Stimulated activated naive CD8-positive, alpha-beta T cell treated with anti-CD3 and anti-CD28 coated beads, Interleukin-15, amount 100 ng/mL, for 72 hours (primary cell): ENCODE data around the gene NLRP13.

Experiments used
- ATAC-seq: fragments of 150-1000 bp; cut with Tn5 transposase; 2 replicates; pipeline ENCODE4 v1.10.0; 2021; ENCODE audit warnings: mild to moderate bottlenecking, moderate library complexity
- DNase-seq, 2 donors: peaks; one replicate each; pipeline ENCODE4 v3.0.0; 2021 to 2022
- H3K27ac Mint-ChIP-seq, 2 donors: one replicate each; pipeline ENCODE4 v1.8.0; 2022; ENCODE audit warnings: mild to moderate bottlenecking in 2 of 2, mixed read lengths in 2 of 2, moderate library complexity in 2 of 2
- H3K27me3 Mint-ChIP-seq: one replicate; pipeline ENCODE4 v1.8.0; 2022; ENCODE audit warnings: mixed read lengths
- H3K4me1 Mint-ChIP-seq: one replicate; pipeline ENCODE4 v1.8.0; 2022; ENCODE audit warnings: mild to moderate bottlenecking, mixed read lengths
- H3K4me3 Mint-ChIP-seq, 2 donors: one replicate each; pipeline ENCODE4 v1.8.0; 2022; ENCODE audit warnings: mild to moderate bottlenecking in 2 of 2, mixed read lengths in 2 of 2, moderate library complexity in 1 of 2
- H3K9me3 Mint-ChIP-seq, 2 donors: one replicate each; pipeline ENCODE4 v1.8.0; 2022; ENCODE audit warnings: mixed read lengths in 2 of 2

NLRP13 gene

GRCh38 chr19:55913643-55914268 is 18.4 kb downstream of the NLRP13 start:
- H3K9me3 Mint-ChIP-seq = peaks cover 28 to 51% of the 10 kb centered on the region in 2 donors
- no peaks in the 10 kb centered on the region for H3K4me1 Mint-ChIP-seq
- H3K4me3 Mint-ChIP-seq = no peak overlapping the region
- H3K27ac Mint-ChIP-seq = no peak overlapping the region
- no peak for ATAC-seq
- DNase-seq = no peak
- H3K27me3 Mint-ChIP-seq = peaks cover 9% of the 10 kb centered on the region

GRCh38 chr19:55912916-55913315 is 19.2 kb downstream of the NLRP13 start:
- Mint-ChIP-seq H3K27me3 (peaks cover 9% of the 10 kb centered on the region), H3K4me1 (no peaks in the 10 kb centered on the region), H3K27ac (no peak overlapping the region), H3K4me3 (no peak overlapping the region), H3K9me3 (peaks cover 20 to 49% of the 10 kb centered on the region in 2 donors)
- ATAC-seq = no peak
- DNase-seq = no peak

GRCh38 chr19:55909801-55910200 is 22.3 kb downstream of the NLRP13 start:
- Mint-ChIP-seq H3K9me3 (peaks cover 7 to 21% of the 10 kb centered on the region in 2 donors), H3K4me3 (no peak overlapping the region), H3K4me1 (no peaks in the 10 kb centered on the region), H3K27me3 (peaks cover 9% of the 10 kb centered on the region), H3K27ac (no peak overlapping the region)
- ATAC-seq (no peak), DNase-seq (no peak)

- no peak for ATAC-seq
- H3K27ac Mint-ChIP-seq = no peak overlapping the region
- H3K9me3 Mint-ChIP-seq = peaks cover 5 to 31% of the 10 kb centered on the region in 2 donors
- H3K4me1 Mint-ChIP-seq = no peaks in the 10 kb centered on the region
- peaks cover 9% of the 10 kb centered on the region for H3K27me3 Mint-ChIP-seq
- no peak overlapping the region for H3K4me3 Mint-ChIP-seq
- DNase-seq = no peak
Measured at GRCh38 chr19:55907746-55908145, 24.4 kb downstream of the NLRP13 start.

GRCh38 chr19:55907286-55907685 is 24.9 kb downstream of the NLRP13 start:
- Mint-ChIP-seq H3K27me3 (peaks cover 9% of the 10 kb centered on the region), H3K4me3 (no peak overlapping the region), H3K27ac (no peak overlapping the region), H3K4me1 (no peaks in the 10 kb centered on the region), H3K9me3 (peaks cover 5 to 31% of the 10 kb centered on the region in 2 donors)
- ATAC-seq = no peak
- DNase-seq = no peak

DNA sequence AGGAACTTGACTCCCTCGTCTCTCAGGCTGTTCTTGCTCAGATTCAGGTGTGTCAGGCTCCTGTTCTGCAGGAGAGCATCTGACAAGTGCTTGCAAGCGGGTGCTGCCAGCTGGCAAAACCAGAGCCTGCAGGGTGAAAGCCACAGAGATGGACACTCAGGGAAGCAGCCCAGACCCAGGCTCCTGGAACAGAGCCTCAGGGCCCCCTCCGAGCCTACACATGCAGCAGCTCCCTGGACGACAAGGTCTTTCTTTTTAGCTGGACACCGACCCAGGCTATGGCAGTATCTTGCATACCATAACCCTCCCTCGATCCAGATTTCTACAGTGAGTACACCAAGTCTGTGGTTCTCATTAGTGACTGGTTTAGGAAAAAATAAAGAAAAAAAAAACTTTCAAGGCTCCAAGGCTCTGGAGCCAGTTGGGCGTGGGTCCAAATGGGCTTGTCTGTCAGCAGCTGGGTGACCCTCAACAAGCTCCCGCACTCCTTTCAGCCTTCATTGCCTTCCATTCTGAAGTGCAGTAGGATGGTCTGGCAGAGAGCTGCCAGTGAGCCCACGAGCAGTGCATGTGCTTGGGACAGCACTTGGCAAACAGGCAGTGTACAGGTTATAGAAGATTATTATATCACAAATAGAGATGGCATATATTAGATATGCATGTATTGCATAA is 29.9 kb downstream of the NLRP13 start:
- Mint-ChIP-seq H3K27me3 (no peaks in the 10 kb centered on the region), H3K9me3 (peaks cover 5 to 14% of the 10 kb centered on the region in 2 donors)
- ATAC-seq = no peak

DNA sequence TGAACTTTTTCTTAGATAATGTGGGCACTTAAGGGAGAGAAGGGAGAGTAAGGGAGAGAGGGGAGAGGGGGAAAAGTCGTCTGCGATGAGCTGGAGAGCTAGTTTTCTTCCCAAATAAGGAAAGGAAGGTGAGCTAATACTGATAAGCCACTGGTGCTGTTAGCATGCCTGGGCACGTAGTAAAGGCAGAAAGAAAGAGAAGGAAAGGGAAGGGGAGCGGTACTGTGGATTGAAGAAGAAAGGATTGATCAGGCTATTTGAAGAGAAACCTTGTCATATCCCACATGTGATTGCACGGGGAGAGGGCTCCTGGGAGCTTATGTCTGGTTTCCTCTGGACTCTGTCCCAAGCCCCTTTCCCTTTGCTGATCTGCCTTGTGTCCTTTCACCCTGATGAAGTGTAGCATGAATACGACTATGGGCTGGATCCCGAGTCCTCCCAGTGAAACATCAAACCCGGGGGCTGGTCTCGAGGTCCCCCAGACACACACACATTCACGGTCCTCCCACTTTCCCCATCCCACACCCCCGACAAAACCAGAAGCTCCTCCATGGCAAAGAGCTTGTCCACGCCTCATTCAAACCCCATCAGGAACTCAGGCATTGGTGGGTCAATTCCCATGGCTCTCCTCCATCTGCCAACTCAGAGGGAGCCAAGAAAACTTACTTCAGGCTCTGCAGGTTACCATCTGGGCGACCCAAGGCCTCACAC is 30.6 kb downstream of the NLRP13 start:
- H3K4me3 Mint-ChIP-seq = no peak overlapping the region
- no peaks in the 10 kb centered on the region for H3K4me1 Mint-ChIP-seq
- peaks cover 5 to 14% of the 10 kb centered on the region in 2 donors for H3K9me3 Mint-ChIP-seq
- ATAC-seq (no peak), DNase-seq (no peak)
- H3K27me3 Mint-ChIP-seq = no peaks in the 10 kb centered on the region
- no peak overlapping the region for H3K27ac Mint-ChIP-seq

More for the DNA sequence above, 29.9 kb downstream of the NLRP13 start:
- no peak for DNase-seq
- Mint-ChIP-seq H3K4me1 (no peaks in the 10 kb centered on the region), H3K27ac (no peak overlapping the region), H3K4me3 (no peak overlapping the region)

- H3K27me3 Mint-ChIP-seq = no peaks in the 10 kb centered on the region
- no peak overlapping the region for H3K27ac Mint-ChIP-seq
- no peak overlapping the region for H3K4me3 Mint-ChIP-seq
- DNase-seq (no peak), ATAC-seq (no peak)
- peaks cover 5 to 20% of the 10 kb centered on the region in 2 donors for H3K9me3 Mint-ChIP-seq
- H3K4me1 Mint-ChIP-seq = no peaks in the 10 kb centered on the region
Measured at GRCh38 chr19:55898911-55899310, 33.2 kb downstream of the NLRP13 start.

- H3K27ac Mint-ChIP-seq = no peak overlapping the region
- ATAC-seq (no peak), DNase-seq (no peak)
- no peaks in the 10 kb centered on the region for H3K4me1 Mint-ChIP-seq
- no peak overlapping the region for H3K4me3 Mint-ChIP-seq
- peaks cover 10 to 11% of the 10 kb centered on the region in 2 donors for H3K9me3 Mint-ChIP-seq
- H3K27me3 Mint-ChIP-seq = no peaks in the 10 kb centered on the region
Measured at GRCh38 chr19:55882626-55883025, 49.5 kb downstream of the NLRP13 start.

- H3K4me1 Mint-ChIP-seq = no peaks in the 10 kb centered on the region
- no peak for ATAC-seq
- H3K4me3 Mint-ChIP-seq = no peak overlapping the region
- H3K27me3 Mint-ChIP-seq = no peaks in the 10 kb centered on the region
- peaks cover 11 to 19% of the 10 kb centered on the region in 2 donors for H3K9me3 Mint-ChIP-seq
- H3K27ac Mint-ChIP-seq = no peak overlapping the region
- DNase-seq = no peak
Measured at GRCh38 chr19:55877211-55877610, 54.9 kb downstream of the NLRP13 start.

DNA sequence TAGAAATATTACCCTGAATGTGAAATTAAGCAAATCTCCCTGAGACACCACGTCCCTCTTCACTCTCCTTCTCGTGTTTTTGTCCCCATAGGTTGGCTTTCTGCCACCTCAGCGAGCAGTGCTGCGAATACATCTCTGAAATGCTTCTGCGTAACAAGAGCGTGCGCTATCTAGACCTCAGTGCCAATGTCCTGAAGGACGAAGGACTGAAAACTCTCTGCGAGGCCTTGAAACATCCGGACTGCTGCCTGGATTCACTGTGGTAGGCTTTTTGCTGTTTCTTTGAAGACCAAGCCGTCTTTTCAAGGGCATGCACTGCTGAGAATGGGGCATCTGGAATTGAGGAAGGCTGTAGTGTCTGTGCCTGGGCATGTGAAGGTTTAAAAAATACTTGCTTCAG is 61.4 kb downstream of the NLRP13 start:
- ATAC-seq (no peak), DNase-seq (no peak)
- H3K4me1 Mint-ChIP-seq = no peaks in the 10 kb centered on the region
- H3K4me3 Mint-ChIP-seq = no peak overlapping the region
- H3K27ac Mint-ChIP-seq = no peak overlapping the region
- H3K9me3 Mint-ChIP-seq = peaks cover 21 to 25% of the 10 kb centered on the region in 2 donors
- peaks cover 14% of the 10 kb centered on the region for H3K27me3 Mint-ChIP-seq

- Mint-ChIP-seq H3K4me1 (no peaks in the 10 kb centered on the region), H3K9me3 (peaks cover 20 to 35% of the 10 kb centered on the region in 2 donors), H3K27ac (no peak overlapping the region)
Measured at GRCh38 chr19:55867101-55867500, 65.0 kb downstream of the NLRP13 start.

DNA sequence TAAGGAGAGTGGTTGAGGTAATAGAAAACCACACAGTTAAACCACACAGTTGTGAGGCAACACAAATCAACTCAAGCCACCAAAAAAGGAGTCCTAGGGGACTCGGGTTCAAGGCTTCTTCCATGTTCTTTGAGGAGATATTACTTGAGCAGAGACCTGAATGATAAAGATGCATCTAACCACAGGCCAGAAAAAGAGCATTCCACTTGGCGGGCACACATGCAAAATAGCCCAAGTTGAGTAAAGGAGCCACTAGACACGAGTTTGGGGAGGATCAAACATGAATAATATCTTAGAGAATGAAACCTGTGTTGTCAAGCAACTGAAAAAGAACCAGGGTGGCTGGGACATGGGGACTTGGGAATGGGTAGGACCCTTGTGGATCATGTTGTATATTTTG is 65.6 kb downstream of the NLRP13 start:
- Mint-ChIP-seq H3K27ac (no peak overlapping the region), H3K4me3 (no peak overlapping the region), H3K27me3 (peaks cover 14% of the 10 kb centered on the region), H3K4me1 (no peaks in the 10 kb centered on the region), H3K9me3 (peaks cover 20 to 35% of the 10 kb centered on the region in 2 donors)
- no peak for ATAC-seq
- no peak for DNase-seq

More at GRCh38 chr19:55867101-55867500, 65.0 kb downstream of the NLRP13 start:
- ATAC-seq (no peak), DNase-seq (no peak)
- Mint-ChIP-seq H3K27me3 (peaks cover 14% of the 10 kb centered on the region), H3K4me3 (no peak overlapping the region)

DNA sequence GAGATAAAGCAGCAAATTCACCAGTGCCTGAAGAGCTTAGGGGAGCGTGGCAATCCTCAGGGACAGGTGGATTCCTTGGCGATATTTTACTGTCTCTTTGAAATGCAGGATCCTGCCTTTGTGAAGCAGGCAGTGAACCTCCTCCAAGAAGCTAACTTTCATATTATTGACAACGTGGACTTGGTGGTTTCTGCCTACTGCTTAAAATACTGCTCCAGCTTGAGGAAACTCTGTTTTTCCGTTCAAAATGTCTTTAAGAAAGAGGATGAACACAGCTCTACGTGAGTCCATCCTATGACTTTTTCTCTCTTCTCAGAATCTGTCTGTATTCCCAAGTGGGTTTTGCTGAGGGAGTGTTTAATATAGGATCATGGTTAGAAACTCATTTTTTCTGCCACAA is 73.2 kb downstream of the NLRP13 start:
- ATAC-seq (no peak), DNase-seq (no peak)
- Mint-ChIP-seq H3K4me1 (no peaks in the 10 kb centered on the region), H3K27ac (no peak overlapping the region), H3K27me3 (no peaks in the 10 kb centered on the region), H3K4me3 (no peak overlapping the region), H3K9me3 (peaks cover 0 to 19% of the 10 kb centered on the region in 2 donors)

GRCh38 chr19:55858401-55858800 is 73.7 kb downstream of the NLRP13 start:
- H3K27ac Mint-ChIP-seq = no peak overlapping the region
- no peaks in the 10 kb centered on the region for H3K4me1 Mint-ChIP-seq
- peaks cover 0 to 22% of the 10 kb centered on the region in 2 donors for H3K9me3 Mint-ChIP-seq
- ATAC-seq = no peak
- no peaks in the 10 kb centered on the region for H3K27me3 Mint-ChIP-seq
- no peak for DNase-seq
- H3K4me3 Mint-ChIP-seq = no peak overlapping the region

GRCh38 chr19:55857974-55858373 is 74.2 kb downstream of the NLRP13 start:
- Mint-ChIP-seq H3K27ac (no peak overlapping the region), H3K4me3 (no peak overlapping the region)

More at GRCh38 chr19:55857974-55858373, 74.2 kb downstream of the NLRP13 start:
- H3K9me3 Mint-ChIP-seq = peaks cover 0 to 20% of the 10 kb centered on the region in 2 donors
- H3K27me3 Mint-ChIP-seq = no peaks in the 10 kb centered on the region
- no peaks in the 10 kb centered on the region for H3K4me1 Mint-ChIP-seq
- ATAC-seq = no peak
- no peak for DNase-seq
